ENCODE data around the gene EXOSC6.
"Not testable (repeated sequence)": the region's sequence is repeated elsewhere in the genome, so short reads cannot be mapped to it uniquely, and the experiment has no call there.

EXOSC6 gene

DNA sequence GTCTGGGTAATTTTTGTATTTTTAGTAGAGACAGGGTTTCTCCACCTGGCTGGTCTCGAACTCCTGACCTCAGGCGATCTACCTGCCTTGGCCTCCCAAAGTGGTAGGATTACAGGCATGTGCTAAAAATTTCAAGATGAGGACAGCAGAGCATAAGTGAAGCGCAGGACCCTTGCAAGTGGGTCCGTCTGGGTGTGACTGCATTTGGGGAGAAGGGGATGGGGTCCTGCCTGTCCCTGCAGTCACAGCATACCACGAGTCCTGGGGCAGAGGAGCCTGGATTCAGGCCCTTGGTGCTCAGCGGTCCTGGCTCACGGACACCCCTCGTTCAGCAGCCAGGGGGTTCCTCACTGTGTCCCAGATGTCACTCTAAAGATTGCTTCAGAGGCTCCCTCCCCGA lies 53.5 kb downstream of the EXOSC6 start:
- DNase-seq, result not testable (repeated sequence)

DNA sequence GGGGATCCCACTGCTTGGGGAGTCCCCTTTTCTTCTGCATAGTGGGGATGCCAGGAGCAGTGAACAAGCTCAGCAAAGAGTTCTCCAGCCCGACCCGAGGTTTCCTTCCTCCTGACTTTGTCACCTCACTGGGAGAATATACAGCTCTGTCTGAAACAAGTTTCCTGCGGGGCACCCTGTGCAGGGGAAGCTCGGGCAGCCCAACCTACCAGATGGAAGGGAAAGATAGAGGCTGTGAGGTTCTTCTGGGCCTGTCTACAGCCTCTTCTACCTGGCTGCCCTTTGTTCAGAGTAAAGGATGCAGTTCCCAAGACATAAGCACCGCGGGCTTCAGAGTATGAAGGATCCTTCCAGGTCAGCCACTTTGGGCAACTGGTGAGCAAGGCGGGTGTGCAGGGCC lies 54.1 kb downstream of the EXOSC6 start:
- DNase-seq, result not testable (repeated sequence)
